Fibroblast of the aortic adventitia (primary cell): Measurements from ENCODE around the gene NR2F2. TPM values are rescaled to one million over a fixed set of nuclear protein-coding genes. Genes with fewer than 3 reads are reported as not detected.

ENCODE experiments used
- DNase-seq: peaks from one replicate; pipeline ENCODE4 v3.0.0-alpha.2; 2010; ENCODE audit warnings: low read depth
- H3K4me3 ChIP-seq: 2 replicates; pipeline ENCODE4 v1.5.1; 2011; ENCODE audit warnings: low read depth, mild to moderate bottlenecking, control low read depth, low read length, moderate library complexity
- total RNA-seq: library from RNA; depleted of rRNA; stranded (reverse); fragments of >200 nt; gene quantifications from 2 replicates; pipeline ENCODE4 v1.2.3, GENCODE V29; 2012; ENCODE audit warnings: low replicate concordance
- TF ChIP-seq, protein P1 (sequence below): IDR thresholded peaks from 2 replicates; pipeline ENCODE4 v1.5.1; 2011; ENCODE audit warnings: mild to moderate bottlenecking, low read length, control low read depth, inconsistent platforms; ENCODE audit not compliant: insufficient read depth

Gene NR2F2
- total RNA-seq, 1 donor = 20.2 TPM

DNA sequence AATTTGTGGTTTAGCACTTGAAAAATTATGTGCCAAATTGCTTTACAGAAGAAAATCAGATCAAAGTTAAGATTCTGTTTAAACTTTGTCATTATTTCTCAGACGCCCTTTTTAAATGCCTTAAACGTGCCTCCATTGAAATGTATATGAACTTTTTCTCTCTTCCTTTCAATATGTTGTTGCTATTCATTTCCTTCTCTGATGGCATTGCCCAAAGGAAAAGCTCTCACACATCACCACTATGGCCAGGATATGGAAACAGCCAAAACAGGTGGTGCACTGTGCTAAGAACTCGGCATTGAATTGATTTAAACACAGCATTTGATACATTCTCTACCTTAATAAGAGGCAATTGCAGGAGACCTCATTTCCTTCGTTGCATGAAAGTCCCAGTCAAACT, 35.7 kb upstream of the NR2F2 start:
- TF ChIP-seq, protein P1, sequence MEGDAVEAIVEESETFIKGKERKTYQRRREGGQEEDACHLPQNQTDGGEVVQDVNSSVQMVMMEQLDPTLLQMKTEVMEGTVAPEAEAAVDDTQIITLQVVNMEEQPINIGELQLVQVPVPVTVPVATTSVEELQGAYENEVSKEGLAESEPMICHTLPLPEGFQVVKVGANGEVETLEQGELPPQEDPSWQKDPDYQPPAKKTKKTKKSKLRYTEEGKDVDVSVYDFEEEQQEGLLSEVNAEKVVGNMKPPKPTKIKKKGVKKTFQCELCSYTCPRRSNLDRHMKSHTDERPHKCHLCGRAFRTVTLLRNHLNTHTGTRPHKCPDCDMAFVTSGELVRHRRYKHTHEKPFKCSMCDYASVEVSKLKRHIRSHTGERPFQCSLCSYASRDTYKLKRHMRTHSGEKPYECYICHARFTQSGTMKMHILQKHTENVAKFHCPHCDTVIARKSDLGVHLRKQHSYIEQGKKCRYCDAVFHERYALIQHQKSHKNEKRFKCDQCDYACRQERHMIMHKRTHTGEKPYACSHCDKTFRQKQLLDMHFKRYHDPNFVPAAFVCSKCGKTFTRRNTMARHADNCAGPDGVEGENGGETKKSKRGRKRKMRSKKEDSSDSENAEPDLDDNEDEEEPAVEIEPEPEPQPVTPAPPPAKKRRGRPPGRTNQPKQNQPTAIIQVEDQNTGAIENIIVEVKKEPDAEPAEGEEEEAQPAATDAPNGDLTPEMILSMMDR = no peak
- DNase-seq = no peak
- H3K4me3 ChIP-seq = no peak overlapping the region

DNA sequence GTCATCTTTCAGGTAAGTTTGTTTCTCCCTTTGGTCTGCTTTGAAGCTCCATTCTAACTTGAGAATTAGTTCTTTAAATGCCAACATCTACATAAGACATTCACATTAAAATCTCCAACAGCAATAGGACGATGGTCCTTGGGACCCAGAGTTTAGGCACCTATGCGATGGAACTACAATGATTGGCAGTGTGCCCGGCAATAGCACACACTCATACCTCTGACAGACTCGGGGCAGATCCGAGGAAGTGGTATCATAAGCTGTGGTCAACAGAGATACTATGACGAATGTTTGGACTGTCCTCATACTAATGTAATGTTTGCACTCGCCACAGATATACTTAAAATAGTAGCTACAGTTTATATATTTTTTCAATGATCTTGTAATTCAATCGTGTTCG, 34.2 kb upstream of the NR2F2 start:
- DNase-seq = peak; percentile 38
- H3K4me3 ChIP-seq = no peak overlapping the region
- TF ChIP-seq, protein P1 = no peak

- DNase-seq = no peak
- H3K4me3 ChIP-seq = no peak overlapping the region
- TF ChIP-seq, protein P1 = no peak
Measured at GRCh38 chr15:96297783-96298182, 32.7 kb upstream of the NR2F2 start.

DNA sequence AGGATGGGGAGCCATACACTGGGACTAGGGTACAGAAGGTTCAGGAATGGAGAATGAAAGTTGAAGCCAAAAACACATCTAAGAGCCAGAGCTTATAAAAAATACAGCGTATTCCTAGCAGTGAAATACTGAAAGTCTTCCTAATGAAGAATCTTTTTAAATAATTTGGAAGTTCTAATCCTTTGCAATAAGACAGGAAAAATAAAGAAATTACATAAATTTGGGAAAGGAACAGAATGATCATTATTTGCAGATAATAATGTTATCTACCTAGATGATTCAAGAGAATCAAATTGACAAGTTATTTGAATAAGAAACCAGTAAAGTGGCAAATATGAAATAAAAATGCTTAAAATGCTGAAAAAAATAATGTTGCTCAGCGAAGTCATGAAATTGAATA, 32.3 kb upstream of the NR2F2 start:
- DNase-seq = no peak
- TF ChIP-seq, protein P1 = no peak

DNA sequence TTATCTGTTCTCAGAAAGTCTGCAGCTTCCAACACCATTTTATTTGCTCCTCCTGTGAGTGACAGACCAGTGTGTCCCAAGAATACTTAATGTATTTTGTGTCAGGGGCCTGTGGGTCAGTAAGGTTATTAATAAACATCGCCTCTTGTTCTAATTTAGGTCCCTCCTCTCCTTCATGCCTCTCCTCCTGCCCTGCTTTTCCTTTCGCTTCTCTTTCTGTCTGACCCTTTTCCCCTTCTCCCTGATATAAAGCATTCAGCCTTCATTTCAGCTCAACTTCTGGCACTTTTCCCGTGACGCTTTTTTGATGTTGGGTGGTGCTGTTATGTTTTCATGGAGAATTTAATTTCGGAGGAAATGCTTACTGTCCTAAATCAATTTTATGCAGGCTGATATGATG, 29.7 kb upstream of the NR2F2 start:
- TF ChIP-seq, protein P1 = no peak
- DNase-seq = no peak
- H3K4me3 ChIP-seq = no peak overlapping the region

More for the DNA sequence above, 32.3 kb upstream of the NR2F2 start:
- no peak overlapping the region for H3K4me3 ChIP-seq

DNA sequence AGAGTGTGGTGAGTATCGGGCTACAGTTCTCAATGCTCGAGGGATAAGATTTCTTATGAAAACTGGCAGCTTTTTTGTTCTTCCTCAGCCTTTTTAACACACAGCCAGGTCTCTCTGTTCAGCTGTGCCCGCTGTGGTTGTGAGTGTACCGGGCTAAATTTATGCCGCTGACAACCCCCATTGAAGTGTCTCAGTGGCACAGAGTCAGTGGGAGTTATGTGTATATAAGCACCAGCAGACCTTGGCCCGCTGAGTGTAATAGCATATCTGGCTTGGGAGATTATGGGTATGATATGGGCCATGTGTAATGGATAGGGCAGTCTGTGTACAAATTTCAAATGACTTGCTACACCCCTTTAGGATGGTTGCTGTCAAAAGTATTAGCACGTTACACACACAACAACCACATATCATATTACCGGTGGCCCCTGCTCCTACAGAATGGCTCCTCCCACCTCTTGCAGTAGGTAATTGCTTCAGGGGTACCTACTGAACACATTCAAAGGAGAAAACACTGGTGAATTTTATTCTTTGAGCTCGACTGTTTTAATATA, 26.9 kb upstream of the NR2F2 start:
- H3K4me3 ChIP-seq = no peak overlapping the region
- no peak for DNase-seq
- TF ChIP-seq, protein P1 = no peak

DNA sequence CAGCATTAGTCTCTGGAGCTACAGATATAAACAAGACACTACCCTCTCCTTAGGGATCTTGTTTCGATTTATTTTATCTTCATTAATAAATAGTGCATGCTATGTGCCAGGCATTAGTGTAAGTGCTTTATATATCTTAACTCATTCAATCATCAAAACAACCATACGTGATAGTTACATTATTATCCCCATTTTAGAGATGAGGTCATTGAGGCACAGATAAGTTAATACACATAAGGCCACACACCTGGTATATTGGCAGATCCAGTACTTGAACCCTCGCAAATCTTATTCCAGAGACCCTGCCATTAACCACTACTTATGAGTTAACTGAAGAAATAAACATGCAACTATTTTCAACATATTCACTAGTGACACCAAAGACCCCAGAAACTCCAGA, 25.7 kb upstream of the NR2F2 start:
- TF ChIP-seq, protein P1 = no peak
- DNase-seq = no peak
- H3K4me3 ChIP-seq = no peak overlapping the region
